ENCODE data around the gene CMTM3. TPM values are rescaled to one million over a fixed set of nuclear protein-coding genes. Genes with fewer than 3 reads are reported as not detected.
"Not testable (repeated sequence)": the region's sequence is repeated elsewhere in the genome, so short reads cannot be mapped to it uniquely, and the experiment has no call there.

The CMTM3 gene
- total RNA-seq, 1 donor from 2014 or later, result 135 TPM

DNA sequence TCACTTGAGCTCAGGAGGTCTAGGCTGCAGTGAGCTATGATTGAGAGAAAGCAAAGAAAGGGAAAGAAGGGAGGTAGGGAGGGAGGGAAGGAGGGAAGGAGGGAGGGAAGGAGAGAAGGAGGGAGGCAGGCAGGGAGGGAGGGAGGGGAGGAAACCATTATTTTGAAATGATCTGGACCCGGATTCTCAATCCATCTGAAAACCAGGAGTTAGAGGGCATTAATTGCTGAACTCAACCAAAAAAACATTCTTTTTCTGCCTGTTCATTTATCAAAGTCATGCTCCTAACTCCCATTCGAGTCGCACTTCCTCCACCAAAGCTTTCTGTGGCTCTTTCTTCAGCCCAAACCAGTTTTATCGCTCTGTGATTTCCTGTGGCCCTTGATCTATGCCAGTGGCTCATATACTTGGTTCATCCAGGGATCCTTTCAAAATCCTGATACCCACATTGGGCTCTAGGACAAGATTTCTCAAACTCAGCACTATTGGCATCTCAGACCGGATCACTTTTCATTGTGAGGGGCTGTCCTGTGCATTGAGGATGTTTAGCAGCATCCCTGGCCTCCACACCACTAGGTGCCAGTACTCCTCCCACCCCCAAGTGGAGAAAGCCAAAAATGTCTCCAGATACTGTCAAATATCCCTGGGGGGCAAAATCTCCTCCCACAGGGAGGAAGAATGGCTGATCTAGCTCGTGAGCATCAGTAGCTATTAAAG is 53.8 kb downstream of the CMTM3 start:
- intact Hi-C loops (cut with micrococcal nuclease), result no loop called here

DNA sequence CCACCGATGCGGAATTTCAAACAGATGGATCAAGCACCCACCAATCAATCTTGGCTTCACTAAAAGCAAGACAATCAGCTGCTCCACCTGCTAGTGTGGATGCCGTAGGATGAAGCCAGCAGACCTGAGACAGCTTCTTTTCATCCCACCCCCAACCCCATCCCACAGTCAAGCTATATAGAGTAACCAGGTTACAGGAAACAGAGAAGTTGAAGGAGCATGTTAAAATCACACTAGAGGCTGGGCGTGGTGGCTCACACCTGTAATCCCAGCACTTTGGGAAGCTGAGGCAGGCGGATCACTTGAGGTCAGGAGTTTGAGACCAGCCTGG is 54.3 kb downstream of the CMTM3 start:
- intact Hi-C loops (cut with micrococcal nuclease), result no loop called here

DNA sequence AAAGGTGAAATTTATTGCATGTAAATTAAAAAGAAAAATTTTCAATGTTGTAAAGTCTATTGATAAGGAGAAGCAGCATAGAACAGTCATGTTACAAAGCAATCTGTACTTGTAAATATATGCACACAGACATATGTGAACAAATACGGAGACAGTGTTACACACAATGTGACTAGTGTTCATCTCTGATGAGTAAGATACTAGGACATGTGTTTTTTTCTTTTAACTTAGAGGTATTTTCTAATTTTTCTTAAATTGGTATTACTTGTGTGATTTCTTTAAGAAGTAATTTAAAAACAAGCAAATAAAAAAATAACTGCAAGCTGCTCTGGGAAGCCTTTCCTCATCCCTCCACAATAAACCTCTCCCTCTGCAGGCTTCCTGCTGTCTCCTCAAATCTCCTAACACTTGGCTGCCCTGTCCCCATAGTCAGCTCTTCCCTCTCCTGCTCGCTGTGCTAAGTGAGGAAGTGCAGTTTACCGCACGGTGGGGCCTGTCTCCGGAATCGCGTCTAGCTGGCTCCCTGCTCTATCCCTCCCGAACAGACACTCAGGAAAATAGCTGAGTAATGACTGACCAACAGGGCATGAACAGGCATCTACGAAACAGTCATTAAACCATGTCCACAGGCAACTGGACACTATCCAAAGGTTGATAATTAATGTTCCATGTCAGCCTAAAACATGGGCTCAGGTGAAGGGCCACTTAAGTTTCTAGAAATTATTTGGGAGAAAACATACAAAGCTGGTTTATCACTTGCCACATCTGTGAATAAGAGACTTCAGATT is 56.1 kb downstream of the CMTM3 start:
- intact Hi-C loops (cut with micrococcal nuclease), result no loop called here

DNA sequence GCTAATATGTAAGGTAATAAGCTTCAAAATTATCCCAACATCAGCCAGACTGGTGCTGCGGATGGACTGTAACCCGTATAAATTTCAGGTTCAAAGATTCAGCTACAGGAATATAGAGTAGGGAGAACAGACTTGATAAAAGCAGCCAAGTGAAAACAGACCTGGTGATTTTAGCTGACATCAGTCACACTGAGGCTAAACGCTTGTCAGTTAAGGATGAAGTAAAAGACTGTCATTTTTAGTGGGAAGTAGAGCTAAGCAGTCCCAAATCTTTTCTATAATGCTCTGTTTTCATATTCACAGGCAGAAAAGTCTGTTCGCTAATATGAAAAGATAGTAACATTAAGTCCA is 56.7 kb downstream of the CMTM3 start:
- intact Hi-C loops (cut with micrococcal nuclease), result no loop called here

DNA sequence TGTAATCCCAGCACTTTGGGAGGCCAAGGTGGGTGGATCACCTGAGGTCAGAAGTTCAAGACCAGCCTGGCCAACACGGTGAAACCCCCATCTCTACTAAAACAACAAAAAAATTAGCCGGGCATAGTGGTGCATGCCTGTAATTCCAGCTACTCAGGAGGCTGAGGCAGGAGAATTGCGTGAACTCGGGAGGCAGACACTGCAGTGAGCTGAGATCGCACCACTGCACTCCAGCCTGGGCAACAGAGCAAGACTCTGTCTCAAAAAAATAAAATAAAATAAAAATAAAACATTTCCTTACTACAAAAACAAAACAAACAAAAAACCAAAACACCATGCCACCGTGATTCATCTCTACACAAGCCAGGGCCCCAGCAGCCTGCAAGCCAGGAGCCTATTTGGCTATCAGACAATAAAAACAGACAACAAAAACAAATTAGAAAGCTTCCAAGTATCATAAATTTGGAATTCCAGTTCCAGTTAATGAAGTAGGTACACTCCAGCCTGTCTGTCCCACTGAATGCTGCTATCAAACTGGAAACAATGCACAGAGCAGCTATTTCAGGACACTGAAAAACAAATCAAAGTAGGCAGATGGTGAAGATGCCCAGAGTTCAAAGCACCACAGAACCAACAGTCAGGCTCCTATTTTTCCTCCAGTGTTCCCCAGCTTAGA is 57.3 kb downstream of the CMTM3 start:
- intact Hi-C loops (cut with micrococcal nuclease), result not testable (repeated sequence)

DNA sequence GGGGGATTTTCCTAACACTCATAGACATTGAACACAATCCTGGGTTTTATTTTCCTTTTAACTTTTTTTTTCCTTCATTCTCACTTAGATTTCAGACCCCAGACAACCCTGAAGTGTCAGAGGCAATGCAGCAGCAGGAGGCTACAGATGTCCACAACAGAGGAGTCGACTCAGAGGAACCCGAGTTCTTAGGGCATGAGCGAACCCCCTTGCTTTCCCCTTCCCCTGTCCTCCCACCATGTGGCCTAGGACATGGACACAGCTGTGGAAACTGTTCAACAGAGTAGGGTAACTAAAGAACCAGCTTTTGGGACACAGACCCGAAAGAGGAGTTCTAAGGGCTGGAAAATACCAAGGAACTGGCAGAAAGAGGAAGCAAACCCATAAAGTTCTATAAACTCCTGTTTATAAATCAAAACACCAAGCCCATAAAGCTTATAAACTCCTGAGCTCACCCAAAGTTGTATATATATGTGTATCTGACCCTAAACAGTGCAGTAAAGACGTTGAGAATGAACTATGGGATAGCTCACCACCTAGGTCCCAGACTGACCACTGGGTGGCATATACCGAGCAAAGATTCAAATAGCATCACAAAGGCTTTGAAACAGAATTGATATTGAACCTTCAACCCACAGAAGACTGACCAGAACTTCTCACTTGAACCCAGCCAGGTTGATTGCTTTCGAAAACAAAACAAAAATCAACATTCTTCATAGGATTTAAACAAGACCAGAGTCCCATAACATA is 58.1 kb downstream of the CMTM3 start:
- intact Hi-C loops (cut with micrococcal nuclease), result no loop called here

Other genes starting within 250 kb of the CMTM3 start
- not detected in 2 replicates for gene CDH5, start 238.0 kb upstream of the CMTM3 start, total RNA-seq
- gene BEAN1, start 177.4 kb upstream of the CMTM3 start, total RNA-seq, result 0.10 TPM in 1 of 2 replicates, not detected in the other
- gene TK2, start 54.6 kb upstream of the CMTM3 start, total RNA-seq, result 17.6 and 21.7 TPM in 2 replicates
- gene CKLF, start 52.1 kb upstream of the CMTM3 start, total RNA-seq, result 253 and 270 TPM in 2 replicates
- 33.5 and 35.1 TPM in 2 replicates for gene CMTM1, start 38.3 kb upstream of the CMTM3 start, total RNA-seq
- 3.1 and 3.4 TPM in 2 replicates for gene CMTM2, start 25.2 kb upstream of the CMTM3 start, total RNA-seq
- gene CMTM4, start 92.0 kb downstream of the CMTM3 start, total RNA-seq, result 1.1 and 1.4 TPM in 2 replicates
- gene DYNC1LI2, start 146.9 kb downstream of the CMTM3 start, total RNA-seq, result 80.2 and 87.0 TPM in 2 replicates
- gene TERB1, start 196.9 kb downstream of the CMTM3 start, total RNA-seq, result 0.17 TPM in 1 of 2 replicates, not detected in the other
- gene NAE1, start 226.3 kb downstream of the CMTM3 start, total RNA-seq, result 77.5 and 78.8 TPM in 2 replicates
- not detected in 2 replicates for gene CA7, start 239.7 kb downstream of the CMTM3 start, total RNA-seq

Measured in T-helper 1 cell treated with Interleukin-12 subunit alpha and Interleukin-12 subunit beta and Interleukin-4 antibody, amounts not matched to agents 30 ng/mL and 1 ng/mL, for 36 hours (primary cell).